Ishikawa (cell line): ENCODE measurements around the gene GABRG3.

Experiments used
- CEBPB ChIP-seq: IDR thresholded peaks from 2 replicates; pipeline ENCODE4 v1.6.1; 2012
- CREB1 ChIP-seq: IDR thresholded peaks from 2 replicates; pipeline ENCODE4 v1.6.1; 2012; ENCODE audit warnings: low read depth
- EGR1 ChIP-seq: IDR thresholded peaks from 2 replicates; pipeline ENCODE4 v1.6.1; 2012
- EP300 ChIP-seq: IDR thresholded peaks from 2 replicates; pipeline ENCODE4 v1.6.1; 2012; ENCODE audit warnings: borderline replicate concordance
- FOXM1 ChIP-seq: IDR thresholded peaks from 2 replicates; pipeline ENCODE4 v1.6.1; 2012; ENCODE audit warnings: low read depth, borderline replicate concordance
- MAX ChIP-seq: IDR thresholded peaks from 2 replicates; pipeline ENCODE4 v1.6.1; 2012
- NFIC ChIP-seq: IDR thresholded peaks from 2 replicates; pipeline ENCODE4 v1.6.1; 2012
- RAD21 ChIP-seq: IDR thresholded peaks from 2 replicates; pipeline ENCODE4 v1.6.1; 2012; ENCODE audit warnings: low read depth
- REST ChIP-seq: IDR thresholded peaks from 2 replicates; pipeline ENCODE4 v1.6.1; 2012; ENCODE audit warnings: low read depth, mild to moderate bottlenecking
- TAF1 ChIP-seq: IDR thresholded peaks from 2 replicates; pipeline ENCODE4 v1.6.1; 2012; ENCODE audit warnings: low read depth, mild to moderate bottlenecking
- TCF12 ChIP-seq: IDR thresholded peaks from 2 replicates; pipeline ENCODE4 v1.6.1; 2012; ENCODE audit warnings: low read depth
- TEAD4 ChIP-seq: IDR thresholded peaks from 2 replicates; pipeline ENCODE4 v1.6.1; 2012
- USF1 ChIP-seq: IDR thresholded peaks from 2 replicates; pipeline ENCODE4 v1.6.1; 2012
- YY1 ChIP-seq: IDR thresholded peaks from 2 replicates; pipeline ENCODE4 v1.6.1; 2012; ENCODE audit warnings: low read depth
- ZBTB7A ChIP-seq: IDR thresholded peaks from 2 replicates; pipeline ENCODE4 v1.6.1; 2012; ENCODE audit warnings: low read depth

The GABRG3 gene

GRCh38 chr15:27414168-27414870 is 443.3 kb downstream of the GABRG3 start:
- TF ChIP-seq ZBTB7A, result no peak
- TF ChIP-seq MAX, result no peak
- TF ChIP-seq EGR1, result no peak
- TF ChIP-seq EP300, result no peak
- no peak for TF ChIP-seq USF1
- no peak for TF ChIP-seq RAD21
- TF ChIP-seq CREB1, result no peak
- no peak for TF ChIP-seq TEAD4
- TF ChIP-seq FOXM1, result no peak
- no peak for TF ChIP-seq NFIC
- TF ChIP-seq YY1, result no peak

GRCh38 chr15:27418726-27419125 is 447.7 kb downstream of the GABRG3 start:
- TF ChIP-seq USF1 (no peak), YY1 (no peak), TEAD4 (no peak), CREB1 (no peak), NFIC (no peak), CEBPB (no peak), FOXM1 (no peak), EP300 (no peak), ZBTB7A (no peak), REST (no peak), EGR1 (no peak), MAX (no peak), TCF12 (no peak), RAD21 (no peak), TAF1 (no peak)

GRCh38 chr15:27422997-27423396 is 452.0 kb downstream of the GABRG3 start:
- no peak for TF ChIP-seq REST
- no peak for TF ChIP-seq TAF1
- TF ChIP-seq YY1, result no peak
- TF ChIP-seq TEAD4, result no peak

- no peak for TF ChIP-seq CEBPB
- no peak for TF ChIP-seq EGR1
- TF ChIP-seq MAX, result no peak
- no peak for TF ChIP-seq NFIC
These were observed 455.8 kb downstream of the GABRG3 start for GRCh38 chr15:27426805-27427204.

- no peak for TF ChIP-seq RAD21
- TF ChIP-seq FOXM1, result no peak
- no peak for TF ChIP-seq EGR1
- no peak for TF ChIP-seq USF1
- no peak for TF ChIP-seq TEAD4
These were observed 456.3 kb downstream of the GABRG3 start for GRCh38 chr15:27427276-27427675.

GRCh38 chr15:27428151-27428550 is 457.2 kb downstream of the GABRG3 start:
- TF ChIP-seq YY1 (no peak), TAF1 (no peak), RAD21 (no peak), TEAD4 (no peak), TCF12 (no peak), ZBTB7A (no peak), REST (no peak), FOXM1 (no peak), USF1 (no peak), CREB1 (no peak), EGR1 (no peak), EP300 (no peak), MAX (no peak), NFIC (no peak), CEBPB (no peak)
